ENCODE data around the gene SSH3.

DNA sequence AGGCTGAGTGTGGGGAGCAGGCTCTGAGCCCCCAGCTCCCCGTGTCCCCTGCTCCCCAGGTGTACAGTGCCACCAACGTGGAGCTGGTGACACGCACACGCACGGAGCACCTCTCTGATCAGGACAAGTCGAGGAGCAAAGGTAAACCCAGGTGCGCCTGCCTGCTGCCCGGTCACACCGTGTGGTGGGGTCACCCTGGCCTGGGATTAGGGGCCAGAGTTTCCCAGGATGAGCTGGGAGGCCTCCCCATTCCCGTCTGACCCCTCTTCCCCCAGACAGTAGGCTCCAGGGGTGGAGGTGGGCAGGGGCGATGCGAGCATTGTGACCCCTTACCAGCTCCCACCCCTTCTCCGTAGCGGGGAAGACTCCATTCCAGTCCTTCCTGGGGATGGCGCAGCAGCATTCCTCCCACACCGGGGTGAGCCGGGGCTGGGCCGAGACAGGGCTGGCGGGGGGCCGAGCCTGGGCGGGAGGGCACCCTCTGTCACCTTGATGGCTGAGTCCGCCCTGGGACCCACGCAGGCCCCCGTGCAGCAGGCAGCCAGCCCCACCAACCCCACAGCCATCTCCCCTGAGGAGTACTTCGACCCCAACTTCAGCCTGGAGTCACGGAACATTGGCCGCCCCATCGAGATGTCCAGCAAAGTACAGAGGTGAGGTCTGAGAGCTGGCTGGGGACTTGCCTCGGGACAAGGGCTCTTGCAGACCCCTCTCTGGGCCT lies 3.7 kb upstream of the SSH3 start:
- TF ChIP-seq POLR2A (IDR thresholded peaks at IDR 0.05; ENCODE audit: low read length) (no peak), GATA1 (IDR thresholded peaks at IDR 0.05; ENCODE audit: low read depth, low read length) (no peak)
